Activated T-helper 17 cell treated with anti-CD3 and anti-CD28 coated beads, Interleukin-2, amount 50 U/mL, for 72 hours (primary cell): ENCODE results near the gene MAP3K20. TPM values are rescaled to one million over a fixed set of nuclear protein-coding genes. Genes with fewer than 3 reads are reported as not detected.

Source experiments
- ATAC-seq: fragments of 150-1000 bp; cut with Tn5 transposase; replicated peaks from 2 replicates; pipeline ENCODE4 v1.10.0; 2021; ENCODE audit warnings: mild to moderate bottlenecking, moderate library complexity
- H3K27ac Mint-ChIP-seq: one replicate; pipeline ENCODE4 v1.8.0; 2022; ENCODE audit warnings: mixed read lengths
- H3K27me3 Mint-ChIP-seq: one replicate; pipeline ENCODE4 v1.8.0; 2022; ENCODE audit warnings: mixed read lengths
- H3K36me3 Mint-ChIP-seq: one replicate; pipeline ENCODE4 v1.8.0; 2022; ENCODE audit warnings: low read depth, mild to moderate bottlenecking, mixed read lengths
- H3K4me1 Mint-ChIP-seq: one replicate; pipeline ENCODE4 v1.8.0; 2022; ENCODE audit warnings: mixed read lengths
- H3K4me3 Mint-ChIP-seq: one replicate; pipeline ENCODE4 v1.8.0; 2022; ENCODE audit warnings: mild to moderate bottlenecking, mixed read lengths
- H3K9me3 Mint-ChIP-seq: one replicate; pipeline ENCODE4 v1.8.0; 2022; ENCODE audit warnings: mixed read lengths
- total RNA-seq, 2 donors: library from RNA; stranded (reverse); gene quantifications; one replicate each; pipeline ENCODE4 v1.2.3, GENCODE V29; 2022

MAP3K20 gene
- total RNA-seq, 2 donors from 2014 or later, result 11.9 to 21.9 TPM

DNA sequence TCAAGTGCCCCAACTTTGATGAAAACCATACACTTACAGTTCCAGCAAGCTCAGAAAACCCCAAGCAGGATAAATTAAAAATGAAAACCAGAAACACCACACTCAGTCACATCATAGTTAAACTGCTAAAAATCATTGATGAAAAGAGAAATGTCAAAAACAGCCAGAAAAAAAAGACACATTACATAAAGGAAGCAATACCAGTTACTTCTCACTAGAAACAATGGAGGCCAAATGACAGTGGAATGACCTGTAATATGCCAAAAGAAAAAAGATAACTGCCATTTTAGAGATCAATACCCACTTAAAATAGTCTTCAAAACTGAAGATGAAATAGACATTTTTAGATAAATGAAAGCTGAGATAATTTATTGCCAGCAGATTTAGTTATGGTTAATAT lies 66.0 kb downstream of the MAP3K20 start:
- H3K27me3 Mint-ChIP-seq, result peaks cover 3% of the 10 kb centered on the region
- H3K9me3 Mint-ChIP-seq, result no peaks in the 10 kb centered on the region
- peak overlapping the region; percentile 23 for H3K27ac Mint-ChIP-seq
- no peaks in the 10 kb centered on the region for H3K36me3 Mint-ChIP-seq
- H3K4me3 Mint-ChIP-seq, result no peak overlapping the region
- peaks cover 10% of the 10 kb centered on the region for H3K4me1 Mint-ChIP-seq
- ATAC-seq, result peak; percentile 38

DNA sequence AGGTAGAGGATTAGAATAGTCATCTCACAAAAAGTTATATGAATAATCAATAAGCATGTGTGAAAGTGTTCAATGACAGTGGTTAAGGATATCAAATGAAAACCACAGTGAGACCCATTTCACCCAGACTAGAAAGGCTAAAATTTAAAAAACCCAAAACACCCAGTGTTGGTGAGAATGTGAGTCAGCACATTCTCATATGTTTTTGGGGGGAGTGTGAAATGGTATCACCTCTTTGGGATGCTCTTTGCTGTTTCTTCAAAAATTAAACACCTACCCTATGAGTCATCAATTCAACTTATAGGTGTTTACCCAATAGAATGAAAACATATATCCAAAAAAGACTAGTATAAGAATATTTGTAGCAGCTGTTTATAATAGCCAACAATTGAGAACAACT lies 69.8 kb downstream of the MAP3K20 start:
- ATAC-seq, result peak; percentile 26
- Mint-ChIP-seq H3K4me3 (no peak overlapping the region), H3K27me3 (no peaks in the 10 kb centered on the region), H3K36me3 (no peaks in the 10 kb centered on the region), H3K27ac (no peak overlapping the region), H3K9me3 (peaks cover 3% of the 10 kb centered on the region), H3K4me1 (peaks cover 18% of the 10 kb centered on the region)

- peak; percentile 55 for ATAC-seq
These were observed 70.9 kb downstream of the MAP3K20 start for GRCh38 chr2:173146590-173146989.

GRCh38 chr2:173148520-173148919 lies 72.9 kb downstream of the MAP3K20 start:
- H3K27ac Mint-ChIP-seq, result peak overlapping the region; percentile 44
- peaks cover 24% of the 10 kb centered on the region for H3K4me1 Mint-ChIP-seq
- peaks cover 3% of the 10 kb centered on the region for H3K9me3 Mint-ChIP-seq
- no peak for ATAC-seq
- no peaks in the 10 kb centered on the region for H3K27me3 Mint-ChIP-seq
- no peaks in the 10 kb centered on the region for H3K36me3 Mint-ChIP-seq
- peak overlapping the region; percentile 23 for H3K4me3 Mint-ChIP-seq

More at GRCh38 chr2:173146590-173146989, 70.9 kb downstream of the MAP3K20 start:
- Mint-ChIP-seq H3K9me3 (peaks cover 3% of the 10 kb centered on the region), H3K27ac (peak overlapping the region; percentile 70), H3K4me3 (no peak overlapping the region), H3K36me3 (no peaks in the 10 kb centered on the region), H3K27me3 (no peaks in the 10 kb centered on the region), H3K4me1 (peaks cover 20% of the 10 kb centered on the region)

DNA sequence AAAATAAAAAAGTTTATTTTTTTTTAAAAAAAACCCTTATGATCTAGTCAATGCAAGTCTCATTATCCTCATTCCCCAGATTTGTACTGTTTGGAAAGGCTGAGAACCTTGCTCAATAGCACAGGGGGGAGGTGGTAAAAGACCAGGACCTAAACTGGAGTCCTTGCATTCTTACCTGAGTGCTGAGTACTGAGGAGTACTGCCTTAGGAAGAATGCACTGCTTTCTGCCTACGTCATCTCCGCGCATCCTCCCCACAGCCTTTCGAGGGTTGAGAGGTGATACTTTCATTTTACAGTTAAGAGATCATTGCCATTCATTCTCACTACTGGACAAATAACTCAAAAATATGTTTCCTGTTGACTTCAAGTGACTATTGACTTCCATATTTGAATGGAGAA lies 73.8 kb downstream of the MAP3K20 start:
- H3K4me1 Mint-ChIP-seq, result peaks cover 24% of the 10 kb centered on the region
- no peaks in the 10 kb centered on the region for H3K36me3 Mint-ChIP-seq
- H3K27me3 Mint-ChIP-seq, result no peaks in the 10 kb centered on the region
- H3K4me3 Mint-ChIP-seq, result peak overlapping the region; percentile 60
- H3K9me3 Mint-ChIP-seq, result peaks cover 3% of the 10 kb centered on the region
- peak overlapping the region; percentile 81 for H3K27ac Mint-ChIP-seq
- peak; percentile 71 for ATAC-seq

GRCh38 chr2:173150087-173150486 lies 74.4 kb downstream of the MAP3K20 start:
- peak overlapping the region; percentile 81 for H3K27ac Mint-ChIP-seq
- peaks cover 3% of the 10 kb centered on the region for H3K9me3 Mint-ChIP-seq
- H3K27me3 Mint-ChIP-seq, result peaks cover 5% of the 10 kb centered on the region

DNA sequence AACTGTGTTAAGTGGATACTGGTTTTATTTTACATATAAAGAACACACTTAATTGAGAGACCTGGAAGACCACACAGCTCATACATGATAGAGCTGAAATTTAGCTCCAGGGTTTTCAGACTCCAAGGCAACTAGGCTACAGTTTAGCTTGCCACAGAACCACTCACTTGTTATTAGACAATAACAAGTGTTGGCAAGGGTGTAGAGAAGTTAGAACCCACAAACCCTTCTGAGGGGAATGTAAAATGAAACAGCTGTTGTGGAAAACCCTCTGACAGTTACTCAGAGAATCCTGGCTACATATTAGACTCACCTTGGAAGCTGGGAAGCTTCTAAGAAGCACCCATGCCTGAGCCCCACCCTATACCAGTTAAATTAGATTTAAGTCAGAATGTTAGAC lies 75.3 kb downstream of the MAP3K20 start:
- peaks cover 5% of the 10 kb centered on the region for H3K27me3 Mint-ChIP-seq
- peak overlapping the region; percentile 56 for H3K27ac Mint-ChIP-seq
- peak overlapping the region; percentile 23 for H3K4me3 Mint-ChIP-seq
- ATAC-seq, result no peak
- H3K9me3 Mint-ChIP-seq, result peaks cover 3% of the 10 kb centered on the region
- peaks cover 24% of the 10 kb centered on the region for H3K4me1 Mint-ChIP-seq
- no peaks in the 10 kb centered on the region for H3K36me3 Mint-ChIP-seq

More at GRCh38 chr2:173150087-173150486, 74.4 kb downstream of the MAP3K20 start:
- peaks cover 24% of the 10 kb centered on the region for H3K4me1 Mint-ChIP-seq
- ATAC-seq, result no peak
- H3K36me3 Mint-ChIP-seq, result no peaks in the 10 kb centered on the region
- H3K4me3 Mint-ChIP-seq, result peak overlapping the region; percentile 60

- Mint-ChIP-seq H3K4me3 (peak overlapping the region; percentile 23), H3K27me3 (peaks cover 8% of the 10 kb centered on the region), H3K9me3 (peaks cover 3% of the 10 kb centered on the region), H3K4me1 (peaks cover 24% of the 10 kb centered on the region), H3K27ac (peak overlapping the region; percentile 56), H3K36me3 (no peaks in the 10 kb centered on the region)
- ATAC-seq, result peak; percentile 88
These were observed 76.2 kb downstream of the MAP3K20 start for GRCh38 chr2:173151671-173152401.

DNA sequence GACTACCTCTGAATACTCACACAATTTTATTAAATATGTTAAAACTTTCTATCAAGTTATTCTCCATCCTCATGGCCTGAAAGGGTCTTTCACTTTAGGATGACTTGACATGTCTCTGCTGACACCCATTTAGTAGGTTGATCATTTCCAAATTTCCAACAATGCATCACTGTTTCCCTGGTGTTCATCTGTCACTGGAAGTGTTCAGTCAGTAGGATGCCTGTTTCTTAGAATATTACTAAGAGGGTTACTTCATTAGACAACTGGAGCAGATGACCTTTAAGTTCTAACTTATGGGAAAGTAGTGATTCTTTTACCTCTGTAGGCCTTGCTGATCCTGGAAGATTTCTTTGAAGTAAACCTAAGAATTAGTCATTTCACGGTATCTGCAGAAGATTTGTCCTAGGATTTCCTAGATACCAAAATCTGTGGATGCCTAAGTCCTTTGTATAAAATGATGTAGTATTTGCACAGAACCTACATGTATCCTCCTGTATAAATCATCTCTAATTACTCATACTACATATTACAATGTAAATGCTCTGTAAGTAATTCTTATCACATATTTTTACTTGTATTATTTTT lies 77.7 kb downstream of the MAP3K20 start:
- Mint-ChIP-seq H3K4me1 (peaks cover 24% of the 10 kb centered on the region), H3K36me3 (no peaks in the 10 kb centered on the region), H3K9me3 (peaks cover 3% of the 10 kb centered on the region), H3K27ac (no peak overlapping the region), H3K4me3 (no peak overlapping the region), H3K27me3 (peaks cover 8% of the 10 kb centered on the region)
- no peak for ATAC-seq

GRCh38 chr2:173157676-173158293 lies 82.1 kb downstream of the MAP3K20 start:
- H3K4me1 Mint-ChIP-seq, result no peaks in the 10 kb centered on the region
- no peak overlapping the region for H3K27ac Mint-ChIP-seq
- no peaks in the 10 kb centered on the region for H3K9me3 Mint-ChIP-seq
- H3K36me3 Mint-ChIP-seq, result no peaks in the 10 kb centered on the region
- no peak for ATAC-seq
- H3K27me3 Mint-ChIP-seq, result peaks cover 8% of the 10 kb centered on the region
- no peak overlapping the region for H3K4me3 Mint-ChIP-seq

DNA sequence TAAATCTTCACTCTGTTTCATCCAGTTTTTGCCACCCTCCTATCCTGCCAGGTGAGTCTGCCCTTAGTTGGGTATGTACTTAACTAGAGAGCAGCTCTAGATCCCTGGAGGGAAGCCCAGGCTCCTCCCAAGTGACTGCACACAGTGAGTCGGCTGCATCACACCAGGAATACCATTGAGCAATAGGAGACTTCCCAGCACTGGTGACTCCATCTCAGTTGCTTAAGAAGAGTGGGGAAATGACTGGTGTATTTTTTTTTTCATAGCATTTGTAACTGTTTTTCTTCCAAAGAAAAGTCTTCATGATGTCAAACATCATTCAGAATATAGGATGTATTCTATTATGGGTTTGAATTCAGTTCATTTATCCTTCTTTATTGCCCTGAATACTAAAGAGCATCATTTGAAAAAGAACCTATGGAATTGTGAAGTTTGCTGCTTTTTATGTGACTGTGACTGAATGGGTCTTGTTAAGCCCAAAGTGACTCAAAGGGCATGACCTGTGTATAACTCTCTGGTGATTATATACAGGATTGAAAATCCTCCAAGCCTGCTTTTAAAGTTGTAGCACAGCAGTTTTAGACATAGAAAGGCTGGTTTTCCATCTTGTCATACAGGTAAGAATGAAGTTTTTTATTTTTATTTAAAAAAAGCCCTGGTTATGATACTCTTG lies 84.3 kb downstream of the MAP3K20 start:
- Mint-ChIP-seq H3K4me1 (no peaks in the 10 kb centered on the region), H3K27me3 (peaks cover 4% of the 10 kb centered on the region), H3K4me3 (no peak overlapping the region), H3K27ac (no peak overlapping the region), H3K36me3 (no peaks in the 10 kb centered on the region), H3K9me3 (no peaks in the 10 kb centered on the region)
- no peak for ATAC-seq

GRCh38 chr2:173160618-173161017 lies 85.0 kb downstream of the MAP3K20 start:
- Mint-ChIP-seq H3K4me1 (no peaks in the 10 kb centered on the region), H3K27me3 (peaks cover 3% of the 10 kb centered on the region), H3K27ac (no peak overlapping the region), H3K36me3 (no peaks in the 10 kb centered on the region), H3K9me3 (no peaks in the 10 kb centered on the region), H3K4me3 (no peak overlapping the region)
- no peak for ATAC-seq

GRCh38 chr2:173161040-173161439 lies 85.4 kb downstream of the MAP3K20 start:
- Mint-ChIP-seq H3K4me1 (no peaks in the 10 kb centered on the region), H3K4me3 (no peak overlapping the region), H3K9me3 (no peaks in the 10 kb centered on the region), H3K27me3 (peaks cover 2% of the 10 kb centered on the region), H3K27ac (no peak overlapping the region), H3K36me3 (no peaks in the 10 kb centered on the region)
- ATAC-seq, result no peak

DNA sequence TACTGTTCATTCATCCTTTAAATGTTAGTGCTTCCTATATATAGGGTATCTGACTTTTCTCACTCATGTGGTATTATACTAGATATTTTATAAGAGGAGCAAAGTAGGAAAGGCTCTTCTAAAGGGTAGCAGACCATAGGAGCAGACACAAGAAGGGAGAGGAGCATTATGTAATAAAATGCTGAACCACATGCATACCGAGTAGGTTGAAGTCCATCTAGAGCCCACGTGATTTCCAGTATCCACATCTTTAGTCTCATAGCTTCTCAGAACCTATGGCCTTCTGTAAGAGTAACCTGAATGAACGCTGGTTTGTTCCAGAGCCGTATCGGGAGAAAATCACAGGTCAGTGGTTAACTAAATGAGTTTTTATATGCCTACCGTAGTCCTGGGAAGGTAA lies 85.9 kb downstream of the MAP3K20 start:
- H3K4me1 Mint-ChIP-seq, result no peaks in the 10 kb centered on the region
- no peaks in the 10 kb centered on the region for H3K36me3 Mint-ChIP-seq
- no peak overlapping the region for H3K4me3 Mint-ChIP-seq
- no peaks in the 10 kb centered on the region for H3K27me3 Mint-ChIP-seq
- no peak for ATAC-seq
- H3K27ac Mint-ChIP-seq, result no peak overlapping the region
- no peaks in the 10 kb centered on the region for H3K9me3 Mint-ChIP-seq
